EL (cell line): Measurements from ENCODE around the gene MYT1.

Experiments
- DNase-seq: peaks from one replicate; pipeline ENCODE4 v3.0.0-alpha.2; 2016

The MYT1 gene

DNA sequence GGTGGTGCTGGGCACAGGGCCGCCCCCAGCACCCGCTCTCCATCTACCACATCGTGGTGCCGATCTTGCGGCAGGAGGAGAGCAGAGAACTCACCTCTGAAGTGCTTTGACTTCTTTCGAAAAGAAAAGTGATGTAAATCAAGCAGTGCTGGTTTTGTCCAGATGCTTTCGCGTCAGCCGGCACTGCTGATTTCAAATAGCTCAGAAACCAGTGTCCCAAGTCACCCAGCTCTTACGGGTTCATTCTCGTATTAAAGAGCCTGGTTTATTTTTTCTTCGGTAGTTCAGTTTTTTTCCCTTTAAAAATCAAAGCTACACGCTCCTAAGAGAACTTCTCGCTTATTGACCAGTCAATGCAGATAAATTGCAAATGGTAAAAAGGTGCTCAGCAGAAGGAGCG is 32.1 kb downstream of the MYT1 start:
- no peak for DNase-seq

DNA sequence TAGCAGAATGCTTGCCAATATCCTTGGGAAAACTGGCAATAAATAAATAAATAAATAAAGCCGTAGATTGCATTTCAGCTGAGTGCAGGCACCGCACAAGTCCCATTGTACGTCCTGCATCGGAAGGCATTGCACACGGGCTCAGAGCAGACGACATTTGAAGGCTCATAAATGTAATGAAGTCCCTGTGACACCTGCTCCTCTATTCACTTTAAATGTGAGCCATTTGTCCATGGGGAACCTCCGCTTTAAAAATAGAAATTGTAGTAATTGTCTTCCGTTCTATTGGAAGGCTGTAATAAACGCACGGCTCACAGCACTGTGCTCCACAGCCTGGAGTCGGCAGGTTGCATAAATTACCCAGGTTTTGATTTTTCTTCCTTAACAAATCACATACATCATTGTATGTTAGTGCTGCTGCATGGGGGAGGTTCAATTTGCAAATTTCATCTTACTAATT is 32.6 kb downstream of the MYT1 start:
- no peak for DNase-seq

GRCh38 chr20:64198347-64198746 is 34.1 kb downstream of the MYT1 start:
- DNase-seq, result no peak

- no peak for DNase-seq
Measured at GRCh38 chr20:64199395-64199794, 35.1 kb downstream of the MYT1 start.

DNA sequence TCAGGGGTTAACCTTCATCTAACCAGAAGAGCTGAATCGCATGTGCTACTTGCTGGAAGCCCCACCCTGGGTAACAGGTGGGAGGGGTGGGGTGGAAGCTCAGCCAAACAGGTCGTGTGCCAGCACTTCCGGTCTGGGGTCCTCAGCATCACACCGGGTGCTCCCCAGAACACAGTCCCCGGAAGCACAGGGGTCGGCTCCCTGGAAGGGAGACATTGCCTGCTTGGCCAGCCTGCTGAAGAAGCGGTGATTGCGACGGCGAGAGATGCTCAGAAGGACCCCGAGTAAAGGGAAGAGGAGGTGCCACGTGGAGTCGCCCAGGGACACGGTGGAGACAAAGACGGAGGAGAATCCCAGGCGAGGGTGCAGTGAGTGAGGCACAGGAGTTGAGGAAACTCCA is 36.5 kb downstream of the MYT1 start:
- no peak for DNase-seq

GRCh38 chr20:64201653-64202052 is 37.4 kb downstream of the MYT1 start:
- no peak for DNase-seq

DNA sequence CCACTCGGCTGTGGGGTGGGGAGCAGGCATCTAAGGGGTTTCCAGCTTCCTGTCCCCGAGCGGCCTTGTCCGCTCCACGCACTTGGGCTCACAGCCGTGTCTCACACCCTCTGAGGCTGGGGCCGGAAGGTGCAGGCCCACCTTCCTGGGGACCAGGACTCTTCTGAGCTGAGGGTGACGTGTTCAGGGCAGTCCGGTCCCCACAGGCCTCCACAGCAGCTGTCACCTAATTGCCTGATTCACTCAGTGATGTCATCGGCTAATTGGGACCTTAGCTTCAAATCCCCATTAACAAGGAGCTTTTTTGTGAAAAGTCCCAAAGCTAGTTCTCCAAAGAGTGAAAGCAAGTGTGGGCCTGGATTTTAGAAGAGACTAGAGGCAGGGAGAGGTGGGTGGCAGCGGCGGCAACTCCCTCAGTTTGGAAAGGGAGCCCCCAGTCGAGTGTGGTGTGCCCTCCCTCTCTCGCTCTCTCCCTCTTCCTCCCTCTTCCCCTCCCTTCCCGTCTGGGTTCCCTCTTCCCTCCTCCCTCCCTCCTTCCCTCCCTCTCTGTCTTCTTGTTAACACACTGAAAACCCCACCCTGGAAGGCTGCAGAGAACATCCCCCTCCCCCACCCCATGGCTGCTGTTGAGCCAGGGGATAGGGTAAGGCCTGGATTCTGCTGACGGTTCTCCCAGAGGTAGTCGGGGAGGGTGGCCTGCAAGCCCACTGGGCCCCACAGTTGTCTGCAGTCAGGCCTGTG is 39.0 kb downstream of the MYT1 start:
- DNase-seq, result no peak

DNA sequence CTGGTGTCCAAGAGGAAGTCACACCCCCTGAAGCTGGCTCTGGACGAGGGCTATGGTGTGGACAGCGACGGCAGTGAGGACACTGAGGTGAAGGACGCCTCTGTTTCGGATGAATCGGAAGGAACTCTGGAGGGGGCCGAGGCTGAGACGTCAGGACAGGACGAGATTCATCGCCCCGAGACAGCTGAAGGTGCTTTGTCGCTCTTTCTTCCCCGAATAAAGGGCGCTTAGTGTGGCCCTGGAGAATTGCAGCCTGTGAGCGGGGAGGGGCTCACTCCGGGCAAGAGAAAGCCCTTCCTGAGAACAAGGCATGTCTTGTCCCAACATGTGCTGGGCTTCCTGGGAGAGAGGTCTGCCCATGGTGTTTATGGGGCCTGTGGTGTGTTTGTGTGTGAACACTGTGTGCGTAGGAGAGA is 41.4 kb downstream of the MYT1 start:
- no peak for DNase-seq

GRCh38 chr20:64206614-64207013 is 42.4 kb downstream of the MYT1 start:
- DNase-seq, result no peak

- no peak for DNase-seq
Measured at GRCh38 chr20:64207641-64208590, 43.7 kb downstream of the MYT1 start.

- no peak for DNase-seq
Measured at GRCh38 chr20:64209148-64209547, 44.9 kb downstream of the MYT1 start.

DNA sequence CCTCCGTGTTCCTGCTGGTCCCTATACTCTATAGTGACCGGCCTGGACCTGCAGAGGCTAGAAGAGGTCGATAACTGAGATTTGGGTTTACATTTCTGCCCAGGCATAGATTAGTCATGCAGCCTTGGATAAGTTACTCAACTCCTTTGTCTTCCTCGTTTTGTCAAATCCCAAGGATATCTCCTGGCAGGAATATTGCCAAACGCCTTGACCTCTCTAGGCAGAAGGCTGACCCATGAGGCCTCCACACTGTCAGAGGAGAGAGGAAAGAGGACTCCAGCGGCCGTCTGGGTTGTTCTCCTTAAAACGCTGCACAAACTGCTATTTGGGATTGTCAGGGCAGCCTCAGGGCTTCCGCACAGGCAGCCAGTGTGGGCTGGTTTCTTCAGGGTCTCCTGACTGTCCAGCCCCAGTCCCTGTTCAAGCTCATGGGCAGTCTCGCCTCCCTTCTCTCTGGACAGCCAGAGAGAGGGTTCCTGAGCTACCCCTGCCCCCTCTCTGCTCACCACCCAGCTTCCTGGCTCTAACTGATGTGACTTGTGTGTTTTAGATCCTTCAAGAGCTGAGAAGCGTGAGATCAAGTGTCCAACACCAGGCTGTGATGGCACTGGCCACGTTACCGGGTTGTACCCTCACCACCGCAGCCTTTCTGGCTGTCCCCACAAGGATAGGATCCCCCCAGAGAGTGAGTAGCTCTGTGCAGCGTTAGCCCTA is 46.6 kb downstream of the MYT1 start:
- no peak for DNase-seq

- DNase-seq, result no peak
Measured at GRCh38 chr20:64211874-64212658, 47.8 kb downstream of the MYT1 start.

DNA sequence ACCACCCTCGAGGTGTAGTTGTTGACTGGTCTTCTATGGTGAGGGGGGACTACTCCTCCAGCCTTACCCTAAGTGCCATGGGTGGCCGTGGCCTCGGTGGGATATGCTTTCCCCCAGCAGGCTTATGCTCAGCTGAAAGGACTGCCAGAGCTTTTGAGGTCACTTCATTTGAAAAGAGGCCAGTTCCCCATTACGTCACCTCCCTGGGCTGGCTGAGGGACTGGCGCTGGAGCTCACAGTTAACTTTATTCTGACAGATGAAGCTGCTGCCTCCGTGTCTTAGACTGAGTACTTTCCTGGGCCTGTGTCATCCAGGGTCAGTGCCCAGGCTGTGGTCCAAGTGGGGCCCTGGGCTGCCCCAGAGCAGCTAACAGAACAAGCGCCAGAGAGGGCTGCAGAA is 48.5 kb downstream of the MYT1 start:
- peak; percentile 43 for DNase-seq

DNA sequence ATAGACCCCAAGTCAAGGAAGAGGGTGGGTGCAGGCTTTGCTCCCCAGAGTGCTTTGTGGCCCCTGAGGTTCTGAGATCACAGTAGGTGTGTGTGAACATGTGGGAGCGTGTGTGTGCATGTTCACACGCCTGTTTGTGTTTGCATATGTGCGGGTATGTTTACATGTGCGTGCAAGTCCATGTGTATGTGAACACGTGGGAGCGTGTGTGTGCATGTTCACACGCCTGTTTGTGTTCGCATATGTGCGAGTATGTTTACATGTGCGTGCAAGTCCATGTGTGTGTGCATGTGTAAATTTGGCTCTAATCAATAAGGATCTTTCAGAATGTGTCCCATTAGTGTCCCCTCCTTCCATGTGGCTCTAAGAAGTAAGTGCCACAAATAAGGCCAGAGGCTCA is 49.9 kb downstream of the MYT1 start:
- DNase-seq, result no peak

DNA sequence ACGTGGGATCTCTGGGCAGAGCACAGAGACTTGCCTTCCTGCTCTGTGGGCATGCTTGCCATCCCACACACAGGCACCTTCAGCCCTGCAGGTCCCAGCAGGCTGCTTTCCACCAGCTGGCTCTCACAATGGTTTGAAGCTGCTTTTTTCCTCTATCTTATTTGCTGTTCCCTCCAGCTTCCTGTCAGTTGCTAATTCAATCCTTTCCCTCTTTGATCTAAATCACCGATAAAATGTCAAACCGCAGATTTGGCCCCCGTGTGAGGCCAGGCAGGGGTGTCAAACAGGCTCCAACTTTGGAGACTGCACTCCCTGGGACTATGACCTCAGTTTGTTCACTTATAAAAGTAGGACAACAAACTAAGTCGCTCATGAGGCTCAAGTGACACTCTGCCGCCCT is 50.7 kb downstream of the MYT1 start:
- no peak for DNase-seq

DNA sequence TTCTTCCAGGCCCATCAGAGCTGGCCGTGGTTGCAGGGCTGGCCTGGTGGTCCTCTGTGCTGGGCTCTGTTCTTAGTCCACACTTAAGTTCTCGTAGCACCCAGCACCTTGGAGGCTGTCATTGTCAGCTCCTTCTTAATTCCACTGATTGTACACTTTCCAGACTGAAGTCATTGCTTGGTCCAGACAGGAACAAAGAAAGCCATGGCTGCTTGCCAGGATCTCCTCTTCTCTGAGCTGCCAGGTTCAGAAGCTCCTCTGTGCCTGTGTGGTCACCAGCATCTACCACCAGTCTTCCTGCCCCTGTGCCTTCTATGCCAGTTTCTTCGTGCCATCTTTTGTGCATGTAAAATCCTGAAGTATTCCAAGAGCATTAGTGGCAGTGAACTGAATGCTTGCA is 51.8 kb downstream of the MYT1 start:
- no peak for DNase-seq

- no peak for DNase-seq
Measured at GRCh38 chr20:64216910-64217309, 52.7 kb downstream of the MYT1 start.

DNA sequence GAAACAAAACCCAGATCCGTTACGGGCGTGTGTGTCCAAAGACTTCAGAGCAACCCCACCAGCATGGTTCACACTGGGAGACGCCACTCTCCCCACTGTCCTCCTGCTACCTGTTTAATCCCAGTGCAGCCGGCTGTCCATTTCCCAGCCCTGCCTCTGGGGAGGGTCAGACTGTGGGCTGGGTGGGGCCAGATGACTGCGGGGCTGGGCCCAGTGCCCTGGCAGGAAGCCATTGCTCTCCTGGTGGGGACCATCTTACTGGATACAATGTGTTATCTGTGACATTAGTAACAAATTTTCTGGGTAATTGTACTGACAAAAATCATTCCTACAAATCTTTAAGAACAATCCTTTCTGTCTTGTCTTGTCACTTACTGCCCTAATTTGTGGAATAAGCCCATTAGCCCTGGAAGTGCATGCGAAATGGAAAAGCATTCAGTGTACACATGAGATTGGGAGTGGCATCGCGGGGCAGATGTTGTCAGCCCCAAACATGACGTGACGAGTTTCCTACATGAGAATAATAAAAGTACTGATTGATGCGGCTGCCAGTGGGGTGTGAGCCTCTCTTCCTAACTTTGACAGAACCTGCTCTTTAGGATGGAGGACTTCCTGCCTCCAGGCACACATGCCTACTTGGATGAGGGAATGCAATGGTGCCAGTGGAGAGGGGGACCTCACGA is 53.4 kb downstream of the MYT1 start:
- DNase-seq, result no peak

DNA sequence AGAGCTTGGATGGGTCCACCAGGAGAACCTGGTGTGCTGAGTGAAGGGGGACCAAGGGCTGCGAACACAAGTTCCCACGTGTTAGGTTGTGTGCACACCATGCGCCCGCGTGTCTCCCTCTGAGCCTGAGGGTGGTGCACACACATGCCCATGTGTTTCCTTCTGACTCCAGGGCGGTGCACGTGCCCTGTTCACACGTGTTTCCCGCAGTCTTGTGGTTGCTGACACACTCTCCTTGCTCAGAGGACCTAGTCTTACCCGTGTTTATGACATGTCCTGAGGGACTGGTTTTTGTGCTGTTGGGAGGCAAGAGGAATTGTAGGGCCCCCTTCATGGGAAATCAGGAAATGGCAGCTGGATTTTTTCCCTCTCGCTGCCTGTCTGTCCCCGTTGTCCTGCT is 55.0 kb downstream of the MYT1 start:
- no peak for DNase-seq

GRCh38 chr20:64219730-64220129 is 55.5 kb downstream of the MYT1 start:
- no peak for DNase-seq

DNA sequence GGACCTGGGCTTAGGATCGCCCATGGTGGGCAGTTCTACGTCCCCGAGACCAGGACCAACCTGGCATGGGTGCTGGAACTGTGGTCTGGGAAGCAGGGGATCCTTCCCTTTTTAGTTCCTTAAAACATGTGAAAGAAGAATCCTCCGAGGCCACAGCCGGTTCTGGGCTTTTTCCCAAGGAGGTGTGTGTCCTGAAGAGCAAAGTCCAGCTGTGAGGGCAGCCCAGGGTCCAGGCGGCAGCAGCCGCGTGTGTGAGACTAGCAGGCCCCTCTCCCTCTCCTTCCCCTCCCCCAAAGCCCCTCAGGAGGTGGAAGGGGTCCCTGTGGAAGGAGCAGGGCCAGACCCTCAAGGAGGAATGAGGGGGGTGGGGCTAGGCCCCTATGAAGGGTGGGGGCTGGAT is 56.2 kb downstream of the MYT1 start:
- no peak for DNase-seq
